Stimulated activated CD4-positive, alpha-beta T cell treated with anti-CD3 and anti-CD28 coated beads, Interleukin-4, amount 100 ng/mL, for 48 hours (primary cell): ENCODE results near the gene TAS1R2.

Source experiments
- DNase-seq, 2 donors: peaks; one replicate each; pipeline ENCODE4 v3.0.0-alpha.2; 2020; ENCODE audit warnings: low read depth in 2 of 2

The TAS1R2 gene

GRCh38 chr1:18802231-18802630 is 57.2 kb downstream of the TAS1R2 start:
- DNase-seq: no peak

GRCh38 chr1:18800258-18800657 is 59.2 kb downstream of the TAS1R2 start:
- DNase-seq: no peak

GRCh38 chr1:18799454-18799853 is 60.0 kb downstream of the TAS1R2 start:
- no peak for DNase-seq

DNA sequence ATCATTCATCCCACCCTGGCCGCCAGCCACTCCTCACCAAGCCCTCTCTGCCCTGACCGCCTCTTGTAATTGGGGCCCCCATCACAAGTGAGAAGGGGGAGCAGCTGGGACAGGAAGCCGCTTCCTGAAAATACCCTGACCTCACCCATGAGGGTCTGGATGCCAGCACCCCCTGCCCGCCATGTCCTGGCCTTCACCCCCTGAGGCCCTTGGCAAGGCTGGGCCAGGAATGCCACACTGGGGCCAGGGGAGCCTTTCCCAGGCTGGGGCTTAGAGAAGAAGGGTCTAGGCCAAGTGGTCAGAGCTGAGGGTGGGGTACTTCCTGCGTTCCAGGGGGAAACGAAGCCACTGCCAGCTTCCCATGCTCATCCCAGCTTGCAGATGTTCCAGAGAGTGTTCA is 60.5 kb downstream of the TAS1R2 start:
- DNase-seq: no peak

GRCh38 chr1:18798533-18798932 is 60.9 kb downstream of the TAS1R2 start:
- no peak for DNase-seq

- DNase-seq: no peak
These were observed 62.5 kb downstream of the TAS1R2 start for GRCh38 chr1:18796950-18797349.

GRCh38 chr1:18795002-18795689 is 64.3 kb downstream of the TAS1R2 start:
- DNase-seq: no peak

GRCh38 chr1:18794561-18794960 is 64.9 kb downstream of the TAS1R2 start:
- DNase-seq: no peak

GRCh38 chr1:18794051-18794450 is 65.4 kb downstream of the TAS1R2 start:
- no peak for DNase-seq

- DNase-seq: no peak
These were observed 66.3 kb downstream of the TAS1R2 start for GRCh38 chr1:18793164-18793563.

- no peak for DNase-seq
These were observed 66.7 kb downstream of the TAS1R2 start for GRCh38 chr1:18792747-18793146.
